GM18505 (cell line): ENCODE results near the gene FNBP1.

Source experiments
- ATAC-seq: cut with Tn5 transposase; IDR thresholded peaks from one replicate; pipeline ENCODE4 v1.9.1; 2021; ENCODE audit not compliant: unreplicated experiment
- POLR2A ChIP-seq: IDR thresholded peaks from 4 replicates; pipeline ENCODE4 v1.6.1; 2011; ENCODE audit warnings: borderline replicate concordance; ENCODE audit not compliant: insufficient read depth, insufficient read length; ENCODE audit errors: extremely low read depth

FNBP1 gene

DNA sequence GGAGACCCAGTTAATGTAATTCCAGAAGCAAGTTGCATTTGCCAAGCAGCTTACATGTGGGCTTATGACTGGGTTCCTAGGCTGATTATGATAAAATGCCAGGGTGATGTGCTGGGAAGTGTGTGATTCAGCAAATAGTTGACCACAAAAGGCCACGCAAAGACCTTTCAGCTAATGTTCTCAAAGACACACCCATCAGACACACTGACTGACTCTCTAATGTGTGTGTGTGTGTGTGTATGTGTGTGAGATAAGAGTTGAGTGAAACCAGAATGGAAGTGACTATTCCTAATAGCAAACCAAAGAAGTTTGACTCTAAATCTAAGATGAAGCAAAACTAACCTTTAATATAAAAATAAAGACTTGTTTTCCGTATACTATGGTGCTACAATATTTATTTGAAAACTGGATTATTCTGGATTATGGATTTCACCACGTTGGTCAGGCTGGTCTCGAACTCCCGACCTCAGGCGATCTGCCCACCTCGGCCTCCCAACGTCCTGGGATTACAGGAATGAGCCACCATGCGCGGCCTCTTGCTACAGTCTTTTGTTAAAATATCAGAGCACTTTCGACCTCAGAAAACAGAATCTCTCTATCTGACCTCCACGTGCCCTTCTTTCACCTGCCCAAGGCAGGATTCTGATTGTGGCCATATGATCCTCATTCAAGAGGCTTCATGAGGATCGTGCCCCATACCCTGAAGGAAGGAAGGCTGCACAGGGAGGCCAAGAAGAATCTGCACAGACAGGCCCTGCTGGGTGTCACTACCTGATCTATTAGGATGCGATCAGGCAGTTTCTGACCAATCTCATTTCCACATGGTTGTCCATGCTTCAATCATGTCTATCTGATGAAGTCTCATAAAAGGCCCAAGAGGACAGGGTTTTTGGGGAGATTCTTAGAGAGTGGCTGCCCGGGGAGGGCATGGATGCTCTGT, 132.1 kb downstream of the FNBP1 start:
- ATAC-seq: no peak
- no peak for TF ChIP-seq POLR2A

DNA sequence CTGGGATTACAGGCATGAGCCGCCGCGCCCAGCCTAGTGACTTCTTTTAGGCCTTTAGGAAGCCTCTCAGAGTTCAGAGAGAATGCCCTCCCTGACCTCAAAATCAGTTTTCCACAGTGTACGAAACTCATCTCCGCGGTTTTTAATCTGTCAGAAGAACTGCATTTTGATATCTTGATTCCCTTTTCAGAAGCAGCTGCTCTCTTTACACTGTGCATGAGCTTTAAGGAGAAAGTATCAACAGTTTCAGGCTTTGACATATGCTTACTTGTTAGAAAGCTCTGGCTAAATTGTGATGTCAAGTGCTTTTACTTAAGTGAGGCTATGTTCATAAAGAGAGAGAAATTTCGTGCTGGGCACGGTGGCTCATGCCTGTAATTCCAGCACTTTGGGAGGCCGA, 133.1 kb downstream of the FNBP1 start:
- no peak for ATAC-seq

DNA sequence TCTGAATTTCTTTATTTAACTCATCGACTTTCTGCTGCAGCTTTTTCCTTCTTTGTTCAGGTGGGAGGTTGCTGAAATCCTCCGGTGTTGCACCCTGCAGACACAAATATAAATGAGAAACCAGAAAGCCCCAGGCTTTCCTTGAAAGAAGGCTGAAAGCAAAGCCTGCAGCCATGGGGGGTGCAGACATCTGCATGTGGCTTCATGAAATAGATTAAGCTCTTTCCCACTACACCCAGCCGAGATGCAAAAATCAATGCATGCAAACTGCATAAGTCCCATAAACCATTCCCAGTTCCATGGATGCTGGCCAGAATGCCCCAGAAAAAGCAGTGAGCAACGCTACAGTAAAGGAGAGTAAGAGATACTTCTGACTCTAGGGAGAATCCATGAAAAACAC, 134.1 kb downstream of the FNBP1 start:
- TF ChIP-seq POLR2A: no peak

More for the DNA sequence above, 133.1 kb downstream of the FNBP1 start:
- no peak for TF ChIP-seq POLR2A

DNA sequence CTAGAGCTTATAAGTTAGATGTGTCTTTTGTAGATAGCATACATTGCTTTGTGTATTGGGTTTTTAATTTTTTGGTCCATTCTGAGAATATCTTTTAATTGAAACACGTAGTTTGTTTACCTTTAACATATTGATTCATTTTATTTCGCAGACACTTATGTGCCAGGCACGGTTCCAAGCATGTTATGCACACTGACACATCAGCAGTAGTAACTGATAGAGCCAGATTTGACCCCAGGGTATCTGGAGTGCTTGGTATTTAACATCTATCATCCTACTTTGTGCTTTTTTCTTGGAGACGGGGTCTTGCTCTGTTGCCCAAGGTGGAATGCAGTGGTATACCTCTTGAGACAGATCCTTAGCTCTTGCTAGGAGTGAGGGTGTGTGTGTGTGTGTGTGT, 135.8 kb downstream of the FNBP1 start:
- no peak for TF ChIP-seq POLR2A
- no peak for ATAC-seq

More for the DNA sequence above, 134.1 kb downstream of the FNBP1 start:
- ATAC-seq: no peak

DNA sequence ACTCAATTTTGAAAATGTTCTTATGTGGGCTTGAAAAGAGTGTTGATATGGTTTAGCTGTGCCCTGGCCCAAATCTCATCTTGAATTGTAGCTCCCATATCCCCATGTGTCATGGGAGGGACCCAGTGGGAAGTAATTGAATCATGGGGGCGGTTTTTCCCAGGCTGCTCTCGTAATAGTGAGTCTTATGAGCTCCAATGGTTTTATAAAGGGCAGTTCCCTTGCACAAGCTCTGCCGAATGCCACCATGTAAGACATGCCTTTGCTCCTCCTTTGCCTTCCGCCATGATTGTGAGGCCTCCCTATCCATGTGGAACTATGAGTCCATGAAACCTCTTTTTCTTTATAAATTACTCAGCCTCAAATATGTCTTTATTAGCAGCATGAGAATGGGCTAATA, 136.7 kb downstream of the FNBP1 start:
- no peak for ATAC-seq
- TF ChIP-seq POLR2A: no peak

DNA sequence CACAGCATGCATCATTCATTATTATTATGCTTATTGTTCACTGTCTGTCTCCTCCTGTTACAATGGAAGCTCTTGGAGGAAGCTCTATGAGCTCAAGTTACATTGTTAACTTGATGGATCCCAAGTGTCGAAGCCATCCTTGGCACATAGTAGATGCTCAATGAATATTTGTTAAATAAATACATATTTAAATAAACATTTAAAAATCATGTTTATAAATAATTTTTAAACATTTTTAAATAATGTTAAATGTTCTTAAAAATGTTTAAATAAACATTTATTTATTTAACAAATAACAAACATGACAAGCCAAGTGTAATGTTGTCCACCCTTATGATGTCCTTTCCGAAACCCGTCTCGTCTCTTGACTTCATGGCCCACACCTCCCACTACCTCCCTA, 138.3 kb downstream of the FNBP1 start:
- ATAC-seq: no peak
- no peak for TF ChIP-seq POLR2A

DNA sequence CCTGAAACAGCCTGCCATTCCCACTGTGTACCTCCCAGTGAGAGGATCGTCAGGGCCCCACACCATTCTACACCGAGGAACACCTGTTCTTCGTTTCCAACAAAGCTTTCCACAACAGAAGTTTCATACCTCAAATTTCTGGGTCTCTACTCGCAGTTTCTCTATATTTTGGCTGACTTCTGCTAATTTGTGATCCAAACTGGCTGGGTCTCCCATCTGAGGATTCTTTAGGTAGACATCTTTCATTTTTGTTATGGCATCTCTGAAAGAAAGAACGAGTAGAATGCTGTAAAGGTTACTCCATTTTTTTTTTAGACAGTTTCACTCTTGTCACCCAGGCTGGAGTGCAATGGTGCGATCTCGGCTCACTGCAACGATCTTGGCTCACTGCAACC, 140.3 kb downstream of the FNBP1 start:
- no peak for ATAC-seq
- TF ChIP-seq POLR2A: peak; percentile 41

DNA sequence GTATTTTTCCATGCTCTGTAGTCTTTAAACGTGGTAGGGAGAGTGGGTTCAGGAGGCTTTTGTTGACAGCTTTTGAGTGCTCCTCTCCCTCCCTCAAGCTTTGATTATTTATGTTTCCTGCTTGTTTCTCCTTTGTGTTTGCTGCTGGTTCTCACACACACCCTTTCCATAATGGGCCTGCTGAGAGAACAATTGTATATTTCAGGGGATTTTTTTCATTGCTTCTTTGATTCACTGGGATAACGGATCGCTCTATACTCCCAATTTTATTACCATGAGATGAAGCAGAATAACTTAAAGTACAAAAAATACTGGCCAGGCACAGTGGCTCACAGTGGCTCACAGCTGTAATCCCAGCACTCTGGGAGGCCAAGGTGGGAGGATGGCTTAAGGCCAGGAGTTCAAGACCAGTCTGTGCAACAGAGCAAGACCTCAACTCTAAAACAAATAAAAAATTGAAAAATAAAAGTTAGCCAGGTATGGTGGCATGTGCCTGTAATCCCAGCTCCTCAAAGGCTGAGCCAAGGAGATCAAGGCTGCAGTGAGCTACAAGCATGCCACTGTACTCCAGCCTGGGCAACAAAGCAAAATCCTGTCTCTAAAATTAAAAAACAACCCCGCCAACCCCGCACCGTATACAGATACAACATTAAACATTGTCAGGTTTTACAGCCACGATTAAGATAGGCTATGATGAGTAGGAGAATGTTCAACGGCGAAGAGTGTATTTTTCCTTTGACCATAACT, 140.8 kb downstream of the FNBP1 start:
- ATAC-seq: no peak
- TF ChIP-seq POLR2A: no peak

DNA sequence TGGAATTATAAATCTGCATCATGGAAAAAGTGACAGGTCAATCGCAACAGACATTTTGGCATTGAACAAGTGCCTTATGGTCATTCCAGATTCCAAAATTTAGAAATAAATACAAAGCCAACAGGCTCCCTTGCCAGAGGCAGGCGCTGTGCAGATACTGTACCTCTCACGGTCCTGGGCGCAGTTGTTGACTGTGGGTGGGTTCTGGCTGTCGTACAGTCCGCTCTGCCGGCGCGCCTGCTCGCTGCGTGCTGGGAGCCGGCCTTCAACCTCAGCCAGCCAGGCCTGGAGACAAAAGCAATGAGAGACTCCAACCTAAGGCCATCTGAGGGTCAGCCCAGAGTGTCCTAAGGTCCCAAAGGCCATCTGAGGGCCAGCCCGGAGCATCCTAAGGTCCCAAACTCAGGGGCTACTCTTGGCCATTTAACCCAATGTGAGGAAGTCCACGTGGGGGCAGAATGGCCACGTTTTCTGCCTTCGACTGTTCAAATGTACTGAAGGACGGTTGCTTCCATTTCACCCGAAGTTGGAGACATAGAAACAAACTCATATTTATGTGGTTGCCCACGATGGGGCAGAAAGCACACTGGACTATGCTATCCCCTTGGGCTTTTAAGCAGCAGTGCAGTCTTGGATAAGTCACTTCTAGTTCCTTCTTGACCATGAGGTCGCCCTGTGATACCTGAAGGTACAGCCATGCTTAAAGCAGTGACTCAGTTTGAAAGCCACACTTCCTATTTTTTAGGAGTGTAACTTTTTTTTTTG, 142.5 kb downstream of the FNBP1 start:
- no peak for TF ChIP-seq POLR2A
- no peak for ATAC-seq

DNA sequence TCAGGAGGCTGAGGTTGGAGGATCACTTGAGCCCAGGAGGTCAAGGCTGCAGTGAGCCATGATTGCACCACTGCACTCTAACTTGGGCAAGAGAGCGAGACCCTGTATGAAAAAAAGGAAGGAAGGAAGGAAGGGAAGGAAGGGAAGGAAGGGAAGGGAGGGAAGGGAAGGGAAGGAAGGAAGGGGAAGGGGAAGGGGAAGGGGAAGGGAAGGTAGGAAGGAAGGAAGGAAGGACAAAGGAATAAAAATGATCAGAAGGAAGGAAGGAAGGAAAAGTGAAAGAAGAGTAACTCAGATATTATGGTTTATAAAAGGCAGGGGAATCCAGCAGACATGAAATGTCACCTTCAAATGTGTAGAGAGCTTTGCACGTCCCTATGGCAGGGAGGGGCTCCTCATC, 143.4 kb downstream of the FNBP1 start:
- TF ChIP-seq POLR2A: no peak
- no peak for ATAC-seq

DNA sequence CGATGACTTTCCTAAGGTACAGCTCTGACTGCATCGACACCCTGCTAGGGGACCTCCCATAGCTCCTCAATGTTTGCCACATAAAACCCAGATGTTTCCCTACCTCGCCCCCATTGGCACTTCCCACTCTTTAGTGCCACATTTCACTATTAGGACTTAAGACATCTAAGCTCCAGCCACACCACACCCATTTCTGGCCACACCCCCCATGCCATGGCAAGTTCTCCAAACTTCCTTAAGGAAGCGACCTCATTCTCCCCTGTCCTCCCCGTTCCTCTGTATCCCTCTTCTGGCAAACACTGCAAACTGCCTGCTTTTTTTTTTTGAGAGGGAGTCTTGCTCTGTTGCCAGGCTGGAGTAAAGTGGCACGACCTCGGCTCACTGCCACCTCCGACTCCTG, 144.8 kb downstream of the FNBP1 start:
- TF ChIP-seq POLR2A: no peak
- no peak for ATAC-seq

DNA sequence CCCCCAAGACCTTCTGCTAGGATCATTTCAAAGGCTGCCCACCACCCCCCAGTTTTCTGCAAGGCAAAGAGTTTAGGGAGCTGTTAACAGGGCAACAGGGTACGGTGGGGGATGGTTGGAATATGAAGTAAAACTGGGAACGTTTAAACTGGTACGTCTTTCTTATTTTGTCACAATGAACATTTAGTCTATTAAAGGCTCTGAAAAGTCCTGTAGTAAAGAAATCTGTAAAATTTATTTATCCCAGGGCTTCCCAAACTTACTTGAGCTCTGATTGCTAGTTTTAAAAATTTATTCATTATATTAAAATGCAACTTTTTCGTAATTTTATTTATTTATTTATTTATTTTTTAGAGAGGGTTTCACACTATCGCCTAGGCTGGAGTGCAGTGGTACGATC, 145.7 kb downstream of the FNBP1 start:
- ATAC-seq: no peak

DNA sequence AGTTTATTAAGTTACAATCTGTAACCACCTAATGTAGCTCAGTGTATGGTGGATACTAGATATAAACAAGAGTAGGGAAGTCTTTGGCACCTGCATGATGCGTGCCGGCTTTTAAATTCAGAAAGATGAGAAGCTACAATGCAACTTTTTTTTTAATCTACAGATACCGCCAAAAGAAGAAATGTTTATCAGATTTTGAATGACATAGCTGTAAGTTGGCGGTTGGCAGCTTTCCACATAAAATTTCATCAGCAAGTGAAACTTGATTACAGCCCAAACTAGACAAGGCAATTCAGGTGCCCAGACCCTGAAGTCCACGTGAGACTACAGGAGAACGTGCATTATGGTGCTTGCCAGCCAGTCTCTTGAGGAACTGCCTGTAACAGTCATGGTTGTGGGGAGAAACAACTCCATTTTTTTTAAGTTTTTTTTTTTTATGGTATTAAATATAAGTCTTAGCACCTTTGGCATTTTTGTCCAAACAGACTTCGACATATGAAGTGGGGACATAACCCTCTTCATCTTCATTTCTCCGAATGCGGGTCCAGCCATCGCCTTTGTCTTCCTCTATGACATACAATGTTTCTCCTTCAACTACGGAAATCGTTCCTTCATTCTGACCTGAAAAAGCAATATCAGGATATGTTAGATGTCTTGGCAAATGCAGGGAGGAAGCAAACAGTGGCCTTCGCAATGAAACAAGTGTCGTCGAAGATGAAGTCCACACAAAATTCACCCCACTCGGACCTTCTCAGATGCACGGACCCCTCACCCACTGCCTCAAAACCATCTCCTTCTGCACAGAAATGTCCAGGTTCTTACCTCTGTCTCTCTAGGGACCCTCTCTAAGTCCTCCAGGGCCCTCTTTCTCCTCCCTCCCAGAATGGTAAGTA, 147.4 kb downstream of the FNBP1 start:
- TF ChIP-seq POLR2A: no peak
- ATAC-seq: no peak

More for the DNA sequence above, 145.7 kb downstream of the FNBP1 start:
- no peak for TF ChIP-seq POLR2A

DNA sequence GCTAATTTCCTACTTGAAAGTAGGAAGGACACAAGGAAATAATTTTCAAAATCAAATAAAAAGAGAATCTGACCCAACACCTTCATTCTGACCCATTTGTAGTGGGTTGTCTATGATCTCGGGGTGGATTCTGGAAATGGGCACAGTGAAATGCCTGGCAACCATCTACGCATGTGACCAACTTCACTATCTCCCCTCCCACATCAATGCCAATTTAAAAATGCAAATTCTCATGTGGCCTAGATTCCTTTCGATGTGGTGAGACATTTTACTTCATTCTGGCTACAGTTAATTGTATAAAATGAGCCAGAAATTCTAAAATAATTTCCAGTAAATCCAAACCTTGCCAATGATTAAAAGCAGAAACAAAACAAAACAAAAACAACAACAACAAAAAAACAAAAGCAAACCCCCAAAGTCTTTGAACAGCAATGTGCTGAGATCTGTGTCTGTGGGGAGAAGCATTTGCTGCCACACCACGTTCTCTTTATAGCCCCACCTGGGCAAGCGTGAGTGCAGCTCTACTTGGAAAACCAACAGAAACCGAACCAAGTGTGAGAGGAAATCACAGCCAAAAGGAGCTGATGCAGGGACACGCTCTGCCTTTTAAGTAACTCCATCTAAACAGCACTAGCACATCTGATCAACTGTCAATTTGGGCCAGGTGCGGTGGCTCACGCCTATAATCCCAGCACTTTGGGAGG, 148.7 kb downstream of the FNBP1 start:
- ATAC-seq: no peak
- TF ChIP-seq POLR2A: no peak
